Aorta (tissue), 5 donors: Measurements from ENCODE around the gene FREM2. TPM values are rescaled to one million over a fixed set of nuclear protein-coding genes. Genes with fewer than 3 reads are reported as not detected.

ENCODE experiments used
- ATAC-seq: fragments of 200-7000 bp; cut with Tn5 transposase; one replicate; pipeline ENCODE4 v1.9.1; 2022; ENCODE audit warnings: moderate library complexity; ENCODE audit not compliant: low FRiP score
- DNase-seq, 2 donors: peaks; one replicate each; pipeline ENCODE4 v3.0.0-alpha.2; 2020
- H3K27ac ChIP-seq, 2 donors: one replicate each; pipeline ENCODE4 v1.5.1; 2013; ENCODE audit warnings: low read length in 2 of 2, mild to moderate bottlenecking in 2 of 2, moderate library complexity in 2 of 2, control low read depth in 1 of 2, inconsistent platforms in 1 of 2, low read depth in 1 of 2
- H3K27me3 ChIP-seq, 2 donors: one replicate each; pipeline ENCODE4 v1.6.1; 2013; ENCODE audit warnings: control low read depth in 1 of 2, low read length in 1 of 2, mild to moderate bottlenecking in 1 of 2, moderate library complexity in 1 of 2; ENCODE audit not compliant: insufficient read depth in 2 of 2, control insufficient read depth in 1 of 2
- H3K36me3 ChIP-seq, 2 donors: one replicate each; pipeline ENCODE4 v1.6.1; 2013; ENCODE audit warnings: control low read depth in 1 of 2, low read length in 1 of 2, mild to moderate bottlenecking in 1 of 2; ENCODE audit not compliant: insufficient read depth in 2 of 2, control insufficient read depth in 1 of 2
- H3K4me1 ChIP-seq, 2 donors: one replicate each; pipeline ENCODE4 v1.6.1; 2013; ENCODE audit warnings: low read length in 2 of 2, control low read depth in 1 of 2, mild to moderate bottlenecking in 1 of 2, moderate library complexity in 1 of 2; ENCODE audit not compliant: insufficient read depth in 2 of 2, control insufficient read depth in 1 of 2
- H3K4me3 ChIP-seq, 2 donors: one replicate each; pipeline ENCODE4 v1.5.1; 2013; ENCODE audit warnings: low read length in 2 of 2, control low read depth in 1 of 2, mild to moderate bottlenecking in 1 of 2
- H3K9me3 ChIP-seq: one replicate; pipeline ENCODE4 v1.6.1; 2013; ENCODE audit warnings: mild to moderate bottlenecking, low read length; ENCODE audit not compliant: control insufficient read depth
- WGBS, 2 donors: extraction: QIAGEN DNeasy Blood & Tissue Kit; methylation state at CpG; one replicate each; pipeline ENCODE4 v1.1.7; 2013; 5-methylcytosine and 5-hydroxymethylcytosine counted together
- intact Hi-C, 2 donors: fragments of 100-400 bp; cut with DNase I; formaldehyde crosslinking; loops; one replicate each; pipeline versions ENCODE4 v1.14.2 to v1.15.0; 2022
- polyA plus RNA-seq, 2 donors: library from polyadenylated mRNA; stranded (reverse); fragments of 200-250 nt; gene quantifications; one replicate each; pipeline ENCODE4 v1.2.3, GENCODE V29; 2013
- total RNA-seq, 2 donors: library from RNA; stranded (reverse); fragmentation: NEBNext Ultra II Directional; extraction: Animal tissue kit (Norgen Biotek cat#: 25700); gene quantifications; one replicate each; pipeline ENCODE4 v1.2.1, GENCODE V29; 2021
- donor health status: healthy with polysubstance abuse.
- donor health status: Bipolar disorder and iron deficiency.
- donor health status: DM: no; HTN: no; CAD: no.
- donor health status: DM: no; HTN: no; CAD: no.
- donor health status: DM: yes; HTN: yes; CAD: no.

FREM2 gene
- total and polyA plus RNA-seq, 4 donors: 0.16 to 0.18 TPM; not detected in 2

- intact Hi-C loops: no loop called here
- no peak for DNase-seq
Measured at GRCh38 chr13:38680912-38681311, 6.0 kb upstream of the FREM2 start.

DNA sequence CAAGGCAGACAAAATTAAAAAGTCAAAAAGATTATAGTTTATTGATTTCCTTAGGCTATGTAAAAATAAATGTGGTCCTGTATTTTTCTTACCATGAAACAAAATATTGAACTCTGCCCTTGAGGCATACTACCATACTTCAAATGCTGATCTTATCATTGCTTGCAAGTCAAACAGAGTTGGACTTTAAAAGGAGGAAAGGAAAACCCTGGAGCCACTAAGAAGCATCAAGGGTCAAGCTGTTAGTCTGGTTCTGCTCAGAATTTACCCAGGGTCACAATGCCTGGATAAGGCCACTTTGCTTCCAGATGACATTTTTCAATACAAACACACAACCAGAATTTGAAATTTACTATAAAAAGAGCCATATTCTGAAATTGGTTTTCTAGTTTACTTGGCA is 2.2 kb upstream of the FREM2 start:
- no peak overlapping the region for H3K4me3 ChIP-seq
- H3K9me3 ChIP-seq: no peaks in the 10 kb centered on the region
- H3K36me3 ChIP-seq: no peaks in the 10 kb centered on the region
- ATAC-seq (no peak), DNase-seq (no peak)
- H3K27ac ChIP-seq: no peak overlapping the region
- intact Hi-C loops: no loop called here
- H3K27me3 ChIP-seq: no peaks in the 10 kb centered on the region
- no peaks in the 10 kb centered on the region for H3K4me1 ChIP-seq

More at GRCh38 chr13:38680912-38681311, 6.0 kb upstream of the FREM2 start:
- no peak overlapping the region for H3K4me3 ChIP-seq
- ATAC-seq: no peak
- no peaks in the 10 kb centered on the region for H3K27me3 ChIP-seq
- 90 to 91% methylated on average over 1 of the region's 1 CpG for WGBS, 2 donors
- no peaks in the 10 kb centered on the region for H3K9me3 ChIP-seq
- H3K27ac ChIP-seq: no peak overlapping the region
- no peaks in the 10 kb centered on the region for H3K4me1 ChIP-seq
- H3K36me3 ChIP-seq: no peaks in the 10 kb centered on the region

- no peak for DNase-seq
- Histone ChIP-seq H3K27ac (no peak overlapping the region), H3K9me3 (no peaks in the 10 kb centered on the region), H3K36me3 (no peaks in the 10 kb centered on the region), H3K4me3 (no peak overlapping the region), H3K4me1 (no peaks in the 10 kb centered on the region), H3K27me3 (no peaks in the 10 kb centered on the region)
- intact Hi-C loops: no loop called here
- 49 to 61% methylated on average over 2 of the region's 2 CpGs for WGBS, 2 donors
- ATAC-seq: no peak
Measured at GRCh38 chr13:38685431-38685830, 1.4 kb upstream of the FREM2 start.

DNA sequence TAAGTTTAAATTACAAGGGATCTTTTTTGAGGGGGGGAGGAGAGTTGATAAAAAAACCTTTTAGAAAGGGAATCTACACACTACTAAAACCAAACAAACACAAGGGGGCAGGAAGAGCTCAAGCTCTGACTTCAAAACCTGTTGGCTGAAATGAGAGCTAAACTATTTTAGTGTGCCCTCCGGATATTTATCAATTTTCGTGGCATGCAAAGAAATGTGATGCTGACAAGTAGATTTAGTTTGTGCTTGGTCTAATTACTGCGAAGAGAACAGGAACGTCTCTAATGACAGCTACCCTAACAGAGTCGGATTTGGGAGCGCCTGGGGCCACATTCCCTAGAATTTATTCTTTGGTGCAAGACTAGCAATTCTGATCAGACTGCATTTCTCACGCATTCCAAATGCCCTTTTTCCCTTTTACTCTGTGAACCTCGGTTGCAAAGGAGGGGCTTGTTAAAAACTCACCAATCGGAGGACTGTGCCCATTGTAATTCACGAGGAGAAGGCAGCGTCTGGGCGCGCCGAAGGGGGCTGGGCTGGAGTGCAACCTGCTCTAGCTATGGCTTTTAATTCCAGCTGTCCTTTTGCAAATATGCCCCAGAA is 802 bp upstream of the FREM2 start:
- WGBS, 2 donors: 1% methylated on average over 14 of the region's 14 CpGs
- ATAC-seq: no peak
- intact Hi-C loops: no loop called here
- Histone ChIP-seq H3K4me1 (no peaks in the 10 kb centered on the region), H3K36me3 (no peaks in the 10 kb centered on the region), H3K9me3 (no peaks in the 10 kb centered on the region), H3K4me3 (peak overlapping the region in 1 of 2 donors; percentile 28), H3K27me3 (no peaks in the 10 kb centered on the region), H3K27ac (no peak overlapping the region)
- DNase-seq: no peak

DNA sequence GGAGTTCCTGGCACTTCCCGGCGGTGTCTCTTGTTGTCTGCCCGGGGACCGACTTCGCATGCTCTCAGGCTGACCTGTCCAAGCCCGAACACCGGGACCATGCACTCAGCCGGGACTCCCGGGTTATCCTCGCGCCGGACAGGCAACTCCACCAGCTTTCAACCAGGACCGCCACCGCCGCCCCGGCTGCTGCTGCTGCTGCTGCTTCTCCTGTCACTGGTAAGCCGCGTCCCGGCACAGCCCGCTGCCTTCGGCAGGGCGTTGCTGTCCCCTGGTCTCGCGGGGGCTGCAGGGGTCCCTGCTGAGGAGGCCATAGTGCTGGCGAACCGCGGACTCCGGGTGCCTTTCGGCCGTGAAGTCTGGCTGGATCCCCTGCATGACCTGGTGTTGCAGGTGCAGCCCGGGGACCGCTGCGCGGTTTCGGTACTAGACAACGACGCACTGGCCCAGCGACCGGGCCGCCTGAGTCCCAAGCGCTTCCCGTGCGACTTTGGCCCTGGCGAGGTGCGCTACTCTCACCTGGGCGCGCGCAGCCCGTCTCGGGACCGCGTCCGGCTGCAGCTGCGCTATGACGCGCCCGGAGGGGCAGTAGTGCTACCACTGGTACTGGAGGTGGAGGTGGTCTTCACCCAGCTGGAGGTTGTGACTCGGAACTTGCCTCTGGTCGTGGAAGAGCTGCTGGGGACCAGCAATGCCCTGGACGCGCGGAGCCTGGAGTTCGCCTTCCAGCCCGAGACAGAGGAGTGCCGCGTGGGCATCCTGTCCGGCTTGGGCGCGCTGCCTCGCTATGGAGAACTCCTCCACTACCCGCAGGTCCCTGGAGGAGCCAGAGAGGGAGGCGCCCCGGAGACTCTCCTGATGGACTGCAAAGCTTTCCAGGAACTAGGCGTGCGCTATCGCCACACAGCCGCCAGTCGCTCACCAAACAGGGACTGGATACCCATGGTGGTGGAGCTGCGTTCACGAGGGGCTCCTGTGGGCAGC is 661 bp downstream of the FREM2 start:
- no peaks in the 10 kb centered on the region for H3K27me3 ChIP-seq
- peak in 1 of 2 donors; percentile 74 for DNase-seq
- ATAC-seq: peak; percentile 39
- H3K4me1 ChIP-seq: no peaks in the 10 kb centered on the region
- WGBS, 2 donors: 0 to 2% methylated on average over 78 to 80 of the region's 80 CpGs
- no peak overlapping the region for H3K27ac ChIP-seq
- no peaks in the 10 kb centered on the region for H3K9me3 ChIP-seq
- H3K4me3 ChIP-seq: peak overlapping the region; percentile 19 to 28
- H3K36me3 ChIP-seq: no peaks in the 10 kb centered on the region
- intact Hi-C loops: no loop called here

GRCh38 chr13:38688674-38689073 is 1.8 kb downstream of the FREM2 start:
- no peaks in the 10 kb centered on the region for H3K9me3 ChIP-seq
- DNase-seq: peak in 1 of 2 donors; percentile 70
- WGBS, 2 donors: 90% methylated on average over 12 of the region's 12 CpGs
- no peaks in the 10 kb centered on the region for H3K4me1 ChIP-seq
- H3K4me3 ChIP-seq: no peak overlapping the region
- no peak overlapping the region for H3K27ac ChIP-seq
- no peak for ATAC-seq
- intact Hi-C loops: no loop called here
- H3K27me3 ChIP-seq: no peaks in the 10 kb centered on the region
- no peaks in the 10 kb centered on the region for H3K36me3 ChIP-seq

DNA sequence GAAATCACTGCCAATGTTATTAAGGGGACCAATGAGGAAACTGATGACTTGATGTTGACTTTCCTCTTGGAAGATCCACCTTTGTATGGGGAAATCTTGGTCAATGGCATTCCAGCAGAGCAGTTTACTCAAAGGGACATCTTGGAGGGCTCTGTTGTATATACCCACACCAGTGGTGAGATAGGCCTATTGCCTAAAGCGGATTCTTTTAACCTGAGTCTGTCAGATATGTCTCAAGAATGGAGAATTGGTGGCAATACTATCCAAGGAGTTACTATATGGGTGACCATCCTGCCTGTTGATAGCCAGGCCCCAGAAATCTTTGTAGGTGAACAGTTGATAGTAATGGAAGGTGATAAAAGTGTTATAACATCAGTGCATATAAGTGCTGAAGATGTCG is 3.4 kb downstream of the FREM2 start:
- Histone ChIP-seq H3K27me3 (no peaks in the 10 kb centered on the region), H3K4me1 (no peaks in the 10 kb centered on the region), H3K27ac (no peak overlapping the region), H3K4me3 (no peak overlapping the region), H3K36me3 (no peaks in the 10 kb centered on the region), H3K9me3 (no peaks in the 10 kb centered on the region)
- DNase-seq (no peak), ATAC-seq (no peak)
- WGBS, 2 donors: 96% methylated on average over 2 of the region's 2 CpGs
- intact Hi-C loops: no loop called here

DNA sequence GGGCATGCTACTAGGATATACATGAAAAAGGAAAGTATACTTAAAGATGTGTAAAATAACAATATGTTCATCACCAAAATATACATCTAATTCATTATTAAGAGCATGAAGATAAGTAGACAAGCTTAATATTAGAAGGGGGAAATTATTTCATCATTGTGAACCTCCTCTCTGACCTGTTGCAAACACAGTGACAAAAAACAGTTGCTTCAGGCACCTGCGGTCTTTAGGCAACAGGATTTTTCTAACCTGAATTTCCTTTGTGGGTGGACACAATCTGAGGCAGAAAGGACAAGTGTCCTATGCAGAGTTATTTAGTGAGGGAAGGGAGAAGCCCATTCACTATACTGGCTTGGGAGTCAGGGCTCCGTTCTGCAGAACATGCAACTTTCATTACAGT is 6.3 kb downstream of the FREM2 start:
- ATAC-seq (no peak), DNase-seq (no peak)
- Histone ChIP-seq H3K36me3 (no peaks in the 10 kb centered on the region), H3K27me3 (no peaks in the 10 kb centered on the region), H3K9me3 (no peaks in the 10 kb centered on the region), H3K4me1 (peaks cover 0 to 2% of the 10 kb centered on the region in 2 donors), H3K4me3 (no peak overlapping the region), H3K27ac (no peak overlapping the region)
- intact Hi-C loops: no loop called here
- 74 to 79% methylated on average over 2 of the region's 2 CpGs for WGBS, 2 donors

- WGBS, 2 donors: 34 to 37% methylated on average over 2 of the region's 2 CpGs
- DNase-seq (no peak), ATAC-seq (no peak)
- Histone ChIP-seq H3K27me3 (no peaks in the 10 kb centered on the region), H3K4me1 (peaks cover 0 to 2% of the 10 kb centered on the region in 2 donors), H3K4me3 (no peak overlapping the region), H3K36me3 (no peaks in the 10 kb centered on the region), H3K9me3 (no peaks in the 10 kb centered on the region), H3K27ac (no peak overlapping the region)
- intact Hi-C loops: no loop called here
Measured at GRCh38 chr13:38693641-38694040, 6.8 kb downstream of the FREM2 start.
